ENCODE data around the gene CCNK.
A peak's percentile ranks its signal among the peaks of the same experiment; 100 is the strongest.

Gene CCNK

DNA sequence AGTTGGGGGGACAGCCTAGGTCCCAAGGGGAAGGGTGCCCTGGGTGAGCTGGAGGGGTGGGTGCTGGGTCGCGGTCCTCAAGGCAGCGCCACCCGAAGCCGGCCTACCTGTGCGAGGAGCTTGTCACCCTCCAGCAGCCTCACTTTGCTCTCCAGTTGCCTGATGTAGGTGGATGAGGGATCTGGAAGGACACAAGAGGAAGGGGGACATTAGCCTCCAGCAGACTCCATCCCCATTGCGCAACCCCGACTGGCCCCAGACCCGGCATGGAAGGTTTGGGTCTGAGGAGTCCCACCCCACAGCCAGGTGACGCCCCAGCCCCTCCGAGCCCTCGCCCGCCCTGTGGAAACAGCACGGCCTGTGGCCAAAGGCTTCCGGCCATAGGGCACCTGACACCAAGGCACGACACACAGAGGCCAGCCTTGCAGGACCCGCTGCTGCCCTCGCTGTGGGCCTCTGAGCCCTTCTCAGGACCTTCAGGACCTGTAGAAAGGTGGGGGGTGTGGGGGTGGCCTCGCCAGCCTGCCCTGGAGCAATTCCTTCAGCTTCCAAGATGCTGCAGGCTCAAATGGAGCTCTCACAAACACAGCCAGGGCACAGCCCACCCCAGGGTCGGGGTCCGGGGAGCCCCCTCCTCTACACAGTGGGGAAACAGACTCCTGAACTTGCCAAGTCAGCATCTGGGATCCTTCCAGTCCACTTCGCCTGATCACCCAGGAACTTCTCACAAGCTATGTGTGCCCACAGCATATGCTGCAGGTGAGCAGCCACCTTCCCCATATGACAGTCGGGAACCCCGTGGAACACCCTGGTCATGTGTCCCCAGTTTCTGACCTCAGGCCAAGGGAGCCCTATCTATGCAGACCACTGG lies 54.9 kb downstream of the CCNK start:
- no peak for DNase-seq (ENCODE audit: low read depth)

DNA sequence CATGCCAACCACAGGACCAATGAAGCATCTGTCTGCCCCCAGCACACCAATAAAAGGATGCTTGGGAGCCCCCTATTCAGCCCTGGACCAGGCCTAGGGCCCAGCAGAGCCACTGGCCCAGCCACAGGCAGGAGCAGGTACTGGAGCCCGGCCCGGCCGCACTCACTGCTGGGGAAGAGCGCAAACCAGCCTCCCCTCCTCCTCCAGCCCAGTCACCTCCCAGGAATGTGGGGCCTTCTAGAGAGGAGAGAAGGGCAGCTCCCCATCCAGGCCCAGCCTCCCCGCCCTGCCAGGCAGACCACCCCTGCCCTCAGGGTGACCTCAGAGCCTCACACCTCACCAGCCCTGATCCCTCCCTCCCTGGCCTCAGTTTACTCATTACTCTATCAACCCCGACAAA lies 56.2 kb downstream of the CCNK start:
- DNase-seq (ENCODE audit: low read depth): peak; percentile 95

DNA sequence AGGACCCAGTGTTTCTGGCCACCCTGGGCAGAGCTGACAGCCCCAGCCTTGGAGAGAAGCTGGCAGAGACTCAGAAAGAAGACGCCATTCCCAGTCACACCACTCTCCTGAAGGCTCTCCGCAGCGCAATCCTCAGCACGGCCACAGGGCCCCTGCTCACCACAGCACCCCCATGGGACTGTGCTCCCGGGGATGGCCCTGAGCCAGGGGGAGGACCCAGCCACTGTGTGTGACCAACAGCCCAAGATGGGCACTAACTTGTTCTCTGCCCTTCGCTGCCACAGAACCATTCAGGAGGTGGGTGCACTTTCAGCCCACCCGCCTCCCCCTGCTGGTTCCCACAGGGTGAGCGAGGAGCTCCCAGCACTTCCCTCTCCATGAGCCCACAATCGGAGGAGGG lies 57.1 kb downstream of the CCNK start:
- peak; percentile 36 for DNase-seq (ENCODE audit: low read depth)

DNA sequence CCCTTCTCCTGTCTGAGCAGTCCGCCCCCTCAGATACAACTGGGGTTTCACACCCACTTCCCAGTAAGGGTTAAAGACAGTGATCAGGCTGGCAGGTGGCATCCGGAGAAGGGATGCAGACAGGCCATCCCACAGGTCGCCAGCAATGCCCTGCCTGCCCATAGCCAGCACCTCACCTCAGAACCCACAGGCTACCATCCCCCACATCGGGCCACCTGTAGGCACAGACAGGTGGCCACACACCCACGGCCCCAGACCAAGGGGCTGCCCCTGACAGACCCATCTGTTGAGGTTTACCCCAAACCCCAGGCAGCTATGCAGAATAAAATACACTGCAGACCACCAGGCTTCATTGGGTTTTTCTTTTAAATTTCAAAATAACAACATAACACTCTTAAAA lies 57.5 kb downstream of the CCNK start:
- no peak for DNase-seq (ENCODE audit: low read depth)

DNA sequence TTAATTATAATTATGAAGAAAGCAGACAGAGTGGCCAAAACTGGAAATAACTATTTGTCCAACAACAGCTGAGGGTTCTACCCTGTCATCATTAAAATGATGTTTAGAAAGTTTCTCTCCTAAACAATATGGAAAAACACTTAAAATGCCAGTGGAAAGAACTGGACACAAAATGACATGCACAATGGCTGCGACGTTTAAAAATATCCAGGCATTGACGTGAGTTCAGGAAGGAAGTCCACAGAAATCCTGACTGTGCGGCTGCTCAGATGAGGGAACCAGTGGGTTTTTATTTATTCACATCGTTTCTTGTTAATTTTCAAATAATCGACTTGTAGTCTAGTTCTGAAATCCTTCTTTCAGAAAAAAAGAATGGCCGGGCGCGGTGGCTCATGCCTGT lies 58.3 kb downstream of the CCNK start:
- DNase-seq (ENCODE audit: low read depth): no peak

DNA sequence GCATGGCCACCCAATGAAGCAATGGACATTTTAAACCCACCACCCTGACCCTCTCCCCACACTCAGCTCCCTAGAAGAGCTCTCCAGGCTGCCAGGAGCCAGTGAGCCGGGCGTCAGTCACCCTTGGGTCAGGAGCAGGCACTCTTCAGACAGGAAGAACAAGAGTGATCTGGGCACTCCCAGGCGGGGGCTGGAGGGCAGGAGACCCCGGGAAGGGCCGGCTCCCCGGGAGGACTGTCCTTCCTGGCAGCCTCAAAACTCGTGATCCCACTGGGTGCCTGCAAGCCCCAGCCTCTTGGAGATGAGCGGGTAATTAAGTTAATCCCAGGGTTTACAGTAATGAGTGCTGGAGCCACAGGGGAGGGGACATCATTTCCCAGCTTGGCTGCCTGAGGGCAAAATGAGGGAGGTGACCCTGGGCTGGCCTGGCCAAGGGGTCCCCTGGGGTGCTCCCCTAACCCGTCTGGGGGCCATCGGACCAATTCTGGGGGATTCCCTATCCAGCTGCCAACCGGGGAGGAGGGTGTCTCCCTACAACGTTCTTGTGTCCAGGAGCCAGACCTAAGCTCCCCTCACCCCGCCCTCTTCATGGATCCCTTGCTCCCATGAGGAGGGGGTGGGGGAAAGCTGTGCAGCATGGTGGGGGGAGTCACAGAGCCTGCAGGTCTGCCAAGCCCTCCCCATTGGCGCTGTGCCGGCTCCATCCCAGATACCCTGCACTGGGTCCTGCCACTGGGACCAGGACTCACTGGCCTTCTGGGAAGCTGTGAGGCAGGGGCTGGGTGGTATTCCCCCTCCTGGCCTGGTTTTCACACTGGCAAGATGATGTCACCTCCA lies 59.2 kb downstream of the CCNK start:
- DNase-seq (ENCODE audit: low read depth): no peak

DNA sequence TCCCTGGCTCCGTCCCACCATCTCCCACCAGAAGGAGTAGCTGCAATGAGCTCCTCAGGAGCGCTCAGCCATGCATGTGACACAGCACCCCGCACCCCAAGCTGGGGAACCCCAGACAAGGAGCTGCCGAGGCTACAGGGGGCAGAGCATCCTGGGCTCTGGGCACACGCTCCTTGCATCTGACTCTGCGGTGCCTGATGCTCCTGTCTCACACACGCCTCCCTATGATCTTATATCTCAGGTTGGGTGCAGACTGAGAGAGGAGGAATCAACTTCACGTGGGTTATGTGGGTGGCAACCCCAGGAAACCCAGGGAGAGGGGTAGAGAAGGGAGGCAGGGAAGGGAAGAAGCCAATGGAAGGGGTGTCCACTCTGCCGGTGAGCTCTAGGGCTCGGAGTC lies 60.0 kb downstream of the CCNK start:
- DNase-seq (ENCODE audit: low read depth): no peak

DNA sequence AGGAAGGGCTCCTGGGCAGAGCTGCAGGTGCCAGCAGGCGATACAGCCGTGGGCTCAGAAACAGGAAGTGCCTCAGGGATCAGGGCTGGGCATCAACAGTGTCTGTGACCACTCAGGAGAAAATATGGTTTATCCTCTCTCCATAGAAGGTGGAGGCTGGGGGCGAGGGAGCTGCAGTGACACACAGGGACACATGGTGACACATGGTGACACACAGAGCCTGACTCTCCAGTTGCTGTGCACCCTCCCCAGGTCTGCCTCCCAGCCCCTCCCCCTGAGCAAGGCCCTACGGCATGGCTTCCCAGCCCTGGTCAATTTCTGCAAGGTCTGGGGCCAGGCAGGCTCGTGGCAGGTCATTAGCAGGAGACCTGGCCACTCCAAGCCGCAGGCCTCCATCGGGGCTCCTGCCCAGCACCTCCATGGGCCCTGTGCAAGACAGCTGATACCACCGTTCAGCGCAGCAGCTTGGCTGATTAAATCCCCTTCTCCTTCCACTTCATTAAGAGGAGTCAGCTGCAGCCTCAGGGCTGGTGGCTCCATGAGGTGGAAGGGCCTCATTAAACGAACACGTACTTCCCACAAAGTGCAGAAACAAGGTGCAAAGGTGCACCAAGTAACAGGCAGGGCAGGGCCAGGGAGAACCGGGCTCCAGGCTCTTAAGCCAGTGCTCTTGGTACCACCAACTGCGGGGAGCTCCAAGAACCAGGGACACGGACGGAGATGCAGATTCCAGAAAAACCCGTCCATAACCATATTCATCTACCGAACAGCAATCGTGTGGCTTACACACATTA lies 60.7 kb downstream of the CCNK start:
- DNase-seq (ENCODE audit: low read depth): peak; percentile 42

DNA sequence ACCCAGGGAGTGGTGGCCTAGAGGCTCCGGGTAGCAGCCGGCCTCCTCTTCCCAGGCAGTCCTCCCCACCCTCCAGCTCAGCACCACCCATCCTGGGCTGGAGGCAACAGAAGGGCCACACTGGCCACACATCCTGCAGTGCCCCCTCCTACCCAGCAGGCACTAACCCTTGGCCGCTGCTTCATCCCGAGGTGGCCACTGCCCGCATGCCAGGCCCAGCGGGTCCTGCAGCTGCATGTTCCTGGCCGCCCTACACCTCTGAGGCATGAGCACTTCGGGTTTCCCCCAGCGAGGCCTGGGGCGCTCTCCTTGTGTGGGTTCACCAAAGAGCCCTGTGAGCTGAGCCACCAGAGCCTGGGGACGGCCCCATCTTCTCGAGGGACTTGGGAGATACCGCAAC lies 61.4 kb downstream of the CCNK start:
- no peak for DNase-seq (ENCODE audit: low read depth)

DNA sequence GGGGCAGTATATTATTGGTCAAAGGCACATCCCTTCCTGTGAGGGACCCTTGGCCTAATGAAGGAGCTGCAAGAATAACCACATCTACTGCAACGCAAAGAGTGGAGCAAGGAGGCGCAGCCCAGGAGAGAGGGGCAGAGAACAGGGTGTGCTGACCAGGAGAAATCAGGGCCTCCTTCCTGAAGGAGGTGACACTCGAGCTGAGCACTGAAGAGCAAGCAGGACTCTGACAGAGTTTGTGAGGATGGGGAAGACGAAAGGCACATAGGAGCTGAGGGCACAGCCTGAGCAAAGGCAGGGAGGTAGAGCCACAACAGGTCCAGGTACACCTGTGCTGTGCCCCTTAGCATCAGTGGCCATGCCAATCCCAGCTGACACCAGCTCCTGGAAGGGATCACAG lies 62.2 kb downstream of the CCNK start:
- no peak for DNase-seq (ENCODE audit: low read depth)

DNA sequence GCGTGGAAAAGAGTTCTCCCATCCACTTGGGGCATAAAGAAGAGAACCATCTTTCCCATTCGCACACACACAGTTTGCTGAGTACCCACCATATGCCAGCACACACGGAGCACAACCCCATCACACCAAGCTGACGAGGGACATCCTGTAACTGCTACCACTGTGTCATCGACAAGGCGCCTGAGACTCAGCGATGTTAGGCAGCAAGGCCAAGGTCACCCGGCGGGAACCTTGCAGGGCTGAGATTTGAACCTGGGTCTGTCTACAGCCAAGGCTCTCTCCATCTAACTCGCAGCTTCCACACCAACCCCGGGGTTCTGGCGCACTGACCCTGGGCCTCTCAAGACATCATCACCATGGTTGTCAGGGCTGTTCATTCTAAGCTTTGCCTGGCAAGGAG lies 62.8 kb downstream of the CCNK start:
- DNase-seq (ENCODE audit: low read depth): no peak

DNA sequence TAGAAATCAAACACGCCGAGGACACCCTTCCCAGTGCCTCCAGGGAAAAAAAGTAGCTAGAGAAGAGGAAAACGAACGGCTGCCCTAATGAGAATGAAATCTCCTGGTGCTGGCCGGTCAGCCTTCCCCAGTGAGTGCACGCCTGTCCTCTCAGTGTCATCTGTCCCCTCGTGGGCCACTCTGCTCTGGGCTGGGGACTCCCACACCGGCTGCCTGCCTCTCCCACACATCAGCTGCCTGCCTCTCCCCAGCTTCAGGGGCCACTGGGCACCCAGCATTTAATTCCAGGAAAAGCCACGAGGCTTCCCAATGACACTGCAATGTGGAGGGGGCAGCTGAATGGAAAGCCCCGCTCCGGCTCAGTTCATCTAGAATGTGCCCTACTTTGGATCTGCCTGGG lies 63.8 kb downstream of the CCNK start:
- no peak for DNase-seq (ENCODE audit: low read depth)

DNA sequence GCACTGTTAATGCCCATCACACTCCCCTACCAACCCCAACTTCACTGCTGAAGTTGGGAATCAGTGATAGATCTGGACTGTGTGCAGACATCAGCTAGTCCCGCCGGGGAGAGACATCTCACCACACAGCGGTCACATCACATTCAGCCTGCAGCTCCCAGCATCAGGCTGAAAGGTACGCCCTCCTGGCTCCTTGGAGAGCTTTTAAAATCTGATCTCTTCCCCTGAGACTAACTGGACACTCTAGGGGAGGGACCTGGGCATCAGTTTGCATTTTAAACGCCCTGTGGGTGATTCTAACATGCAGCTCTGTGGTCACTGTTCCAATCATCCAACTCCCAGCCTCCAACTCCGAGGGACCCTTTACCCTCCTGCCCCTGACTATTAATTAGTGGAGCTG lies 64.4 kb downstream of the CCNK start:
- no peak for DNase-seq (ENCODE audit: low read depth)

DNA sequence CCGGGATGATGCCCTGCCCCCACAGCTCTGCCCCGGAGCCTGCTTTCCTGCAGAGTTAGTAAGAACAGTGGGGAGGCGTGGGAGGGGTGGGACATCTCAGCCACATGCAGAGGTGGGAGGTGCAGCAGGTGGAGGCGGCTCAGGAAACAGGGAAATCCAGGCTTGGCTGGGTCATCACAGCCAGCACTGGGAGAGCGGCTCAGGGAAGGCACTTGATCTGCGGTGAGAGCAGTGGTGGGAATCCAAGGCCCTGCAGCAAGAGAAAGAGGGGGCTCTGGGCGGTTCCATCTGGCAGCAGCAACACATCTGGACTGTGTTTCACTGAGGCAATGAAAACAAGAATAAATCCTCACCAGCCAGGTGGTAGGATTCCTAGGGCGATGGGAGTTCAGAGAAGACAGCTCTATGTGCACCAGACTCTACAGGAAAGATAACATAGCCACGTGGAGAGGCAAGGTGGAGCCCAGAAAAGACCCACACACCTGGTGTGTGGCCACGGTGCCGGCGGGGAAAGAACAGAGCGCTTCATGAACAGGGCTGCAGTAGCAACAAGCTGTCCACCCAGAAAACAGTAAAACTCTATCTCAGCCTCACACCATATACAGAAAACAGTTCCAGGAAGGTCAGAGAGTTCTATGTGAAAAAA lies 65.1 kb downstream of the CCNK start:
- DNase-seq (ENCODE audit: low read depth): no peak

DNA sequence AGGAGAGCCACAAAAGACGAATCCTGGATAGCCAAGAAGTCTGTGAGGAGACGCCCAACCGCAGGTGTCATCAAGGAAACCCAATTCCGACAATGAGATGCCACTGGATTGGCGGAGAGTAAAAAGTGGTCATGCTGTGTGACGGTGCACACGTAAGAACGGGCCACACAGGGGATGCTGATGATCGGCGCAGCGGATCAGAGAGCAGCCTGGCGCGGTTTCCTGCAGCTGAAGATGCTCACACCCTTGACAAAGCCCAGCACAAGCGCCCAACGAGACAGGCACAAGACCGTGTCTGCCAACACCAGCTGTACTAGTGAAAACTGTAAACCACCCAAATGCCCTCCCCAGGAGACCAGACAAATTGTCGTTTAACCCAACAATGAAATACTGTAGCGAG lies 67.0 kb downstream of the CCNK start:
- no peak for DNase-seq (ENCODE audit: low read depth)

DNA sequence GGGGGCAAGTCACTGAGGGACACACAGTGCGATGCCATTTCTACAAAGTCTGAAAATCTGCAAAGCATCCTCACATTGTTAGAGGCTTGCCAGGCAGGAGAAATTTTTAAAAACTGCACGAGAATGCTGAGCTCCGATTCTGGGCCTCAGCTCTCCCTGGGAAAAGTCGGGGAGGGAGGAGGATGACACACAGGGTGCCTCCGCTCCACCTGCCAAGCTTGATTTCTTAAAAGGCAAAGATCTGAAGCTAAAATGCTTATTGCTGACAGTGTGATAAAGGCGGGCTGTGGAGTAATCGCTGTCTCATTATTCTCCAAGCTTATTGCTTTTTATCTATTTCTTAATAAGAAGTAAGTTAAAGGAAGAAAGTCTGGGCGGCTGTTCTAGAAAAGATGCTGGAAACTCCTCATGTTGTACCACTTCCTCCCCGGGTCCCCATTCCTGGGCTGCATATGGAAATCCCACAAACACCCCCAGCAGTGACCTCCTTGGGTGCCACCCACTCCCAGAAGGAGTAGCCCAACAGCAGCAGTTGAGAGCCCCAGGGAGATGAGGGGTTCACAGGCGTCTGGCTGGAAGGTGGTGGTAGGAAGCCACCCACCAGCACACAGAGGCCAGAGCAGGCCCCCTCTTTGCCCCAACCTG lies 67.8 kb downstream of the CCNK start:
- DNase-seq (ENCODE audit: low read depth): no peak

DNA sequence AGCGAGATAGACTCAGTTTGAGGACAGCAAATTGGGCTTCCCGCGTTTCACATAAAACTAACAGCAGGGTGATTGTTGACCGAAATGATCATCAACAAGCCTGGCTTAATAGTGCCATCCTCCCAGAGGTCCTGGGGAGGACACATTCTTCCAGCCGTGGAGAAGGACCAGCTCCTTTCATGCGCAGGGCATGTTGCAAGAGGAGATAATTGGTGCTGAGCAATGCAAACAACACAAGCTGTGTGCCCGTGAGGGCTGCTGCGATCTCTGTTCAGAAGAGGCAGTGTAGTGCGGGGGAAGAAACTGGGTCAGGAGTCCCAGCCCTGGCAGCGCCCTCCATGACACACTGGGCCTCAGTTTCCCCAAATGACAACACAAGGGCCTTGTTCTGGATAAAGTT lies 68.5 kb downstream of the CCNK start:
- DNase-seq (ENCODE audit: low read depth): no peak

DNA sequence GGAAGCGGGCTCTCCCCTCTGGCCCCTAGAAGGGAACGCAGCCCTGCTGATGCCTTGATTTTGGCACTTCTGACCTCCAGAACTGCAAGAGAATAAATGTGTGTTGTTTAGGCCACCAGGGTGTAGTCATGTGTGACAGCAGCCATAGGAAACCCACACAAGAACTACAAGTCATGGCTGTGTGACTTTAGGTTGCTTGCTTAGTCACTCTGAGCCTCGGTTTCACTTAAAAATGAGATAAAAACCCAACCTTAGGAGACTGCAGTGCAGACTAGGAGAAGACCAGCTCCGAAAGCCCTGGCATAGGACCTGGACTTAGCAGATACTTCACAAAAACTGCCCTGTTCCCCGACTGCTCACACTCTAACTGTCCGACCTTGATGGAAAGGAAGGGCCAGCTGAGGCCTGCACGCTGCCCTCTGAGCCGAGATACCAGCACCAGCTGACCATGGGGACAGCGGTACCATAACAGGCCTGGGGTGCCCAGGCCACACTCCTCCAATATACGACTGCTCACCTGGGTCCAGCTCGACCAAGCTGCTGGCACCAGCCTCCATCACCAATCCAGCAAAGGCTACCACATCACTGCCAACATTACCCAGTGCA lies 69.3 kb downstream of the CCNK start:
- no peak for DNase-seq (ENCODE audit: low read depth)

DNA sequence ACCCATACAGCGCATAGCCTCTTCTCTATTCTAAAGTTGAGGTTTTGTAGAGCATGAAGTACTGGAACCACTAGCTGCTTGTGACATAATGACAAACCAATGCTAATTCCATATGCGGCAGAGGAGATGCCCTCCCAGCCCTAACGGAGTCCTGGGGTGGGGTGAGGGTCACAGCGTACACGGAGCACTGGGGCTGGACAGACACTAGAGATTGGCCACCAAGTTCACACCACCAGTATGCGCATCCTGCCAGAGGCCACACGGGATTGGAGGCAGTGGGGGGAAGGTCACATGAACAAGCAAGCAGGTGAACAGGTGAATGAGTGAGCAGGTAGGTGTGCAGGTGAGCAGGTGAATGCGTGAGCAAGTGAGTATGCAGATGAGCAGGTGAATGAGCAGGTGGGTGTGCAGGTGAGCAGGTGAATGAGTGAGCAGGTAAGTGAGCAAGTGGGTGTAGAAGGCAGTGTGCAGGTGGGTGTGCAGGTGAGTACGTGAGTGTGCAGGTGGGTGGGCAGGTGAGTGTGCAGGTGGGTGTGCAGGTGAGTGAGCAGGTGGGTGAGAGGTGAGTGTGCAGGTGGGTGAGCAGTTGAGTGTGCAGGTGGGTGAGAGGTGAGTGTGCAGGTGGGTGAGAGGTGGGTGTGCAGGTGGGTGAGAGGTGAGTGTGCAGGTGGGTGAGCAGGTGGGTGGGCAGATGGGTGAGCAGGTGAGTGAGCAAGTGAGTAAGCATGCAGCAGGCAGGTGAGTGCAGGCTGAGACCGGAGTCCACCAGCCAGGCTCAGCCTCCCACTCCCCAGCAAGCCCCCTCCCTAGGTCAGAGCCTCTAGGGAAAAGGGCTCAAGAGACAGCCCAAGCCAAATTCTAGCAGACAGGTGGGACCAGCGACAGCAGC lies 70.1 kb downstream of the CCNK start:
- DNase-seq (ENCODE audit: low read depth): no peak

DNA sequence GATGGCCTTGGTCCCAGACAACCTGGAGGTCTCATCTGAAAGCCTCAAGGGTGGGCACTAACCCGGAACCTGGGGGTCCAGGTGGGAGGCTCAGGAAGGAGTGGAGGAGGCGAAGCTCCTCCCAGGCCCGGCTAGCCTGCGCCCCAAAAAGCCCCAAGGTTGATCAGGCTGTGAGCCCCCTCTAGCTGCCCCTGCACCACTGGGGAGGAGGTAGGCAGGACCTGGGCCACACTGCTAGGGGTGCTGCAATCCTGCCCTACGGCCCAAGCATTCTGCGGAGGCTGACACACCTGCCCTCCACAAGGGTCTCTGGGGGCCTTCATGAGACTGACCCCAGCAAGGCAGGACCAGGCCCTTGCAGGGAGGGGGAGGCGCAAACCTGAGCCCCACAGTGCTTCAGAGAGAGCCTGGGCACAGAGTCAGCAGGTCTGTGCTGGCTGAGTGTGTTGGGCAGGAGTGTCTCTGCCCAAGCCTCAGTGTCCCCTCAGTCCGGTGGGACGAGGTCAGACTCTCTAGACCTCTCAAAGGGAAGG lies 70.9 kb downstream of the CCNK start:
- no peak for DNase-seq (ENCODE audit: low read depth)

Data from ELR (cell line).